SK-N-SH (cell line): ENCODE data around the gene HES1. TPM values are rescaled to one million over a fixed set of nuclear protein-coding genes. Genes with fewer than 3 reads are reported as not detected.

Source experiments
- CTCF ChIA-PET: fragments of 300-600, 350-600 bp; formaldehyde crosslinking; extraction: SDS; loops from one replicate; lab custom pipeline; 2021; lab: Yijun Ruan, JAX
- POLR2A ChIA-PET: fragments of 350-600 bp; sonication (Branson Sonifier 250); formaldehyde crosslinking; extraction: SDS; loops from one replicate; lab custom pipeline; 2020; ENCODE audit warnings: antibody characterized with exemption, inconsistent platforms; lab: Yijun Ruan, JAX
- DNase-seq: peaks from one replicate; pipeline ENCODE4 v3.0.0; 2012
- H2AFZ ChIP-seq: fragments of 200-600 bp; sonication (generic); 2 replicates; pipeline ENCODE4 v1.8.1; 2016; ENCODE audit warnings: antibody characterized with exemption, mild to moderate bottlenecking, low read depth
- H3F3A ChIP-seq: fragments of 200-600 bp; sonication (generic); replicated peaks from 2 replicates; pipeline ENCODE3; 2016; ENCODE audit warnings: antibody characterized with exemption, mild to moderate bottlenecking; ENCODE audit not compliant: insufficient read depth
- H3K27ac ChIP-seq, 2 experiments: fragments of 200-500 bp in 1 of 2; fragments of 200-600 bp in 1 of 2; sonication (Bioruptor generic) in 1 of 2; sonication (generic), shearing (Covaris generic) in 1 of 2; 2 replicates each; pipeline versions ENCODE4 v1.5.1 to v1.6.1; 2014 to 2016; ENCODE audit warnings: low read depth in 2 of 2, inconsistent platforms in 1 of 2, low read length in 1 of 2, mild to moderate bottlenecking in 1 of 2, mixed read lengths in 1 of 2
- H3K27me3 ChIP-seq: fragments of 200-600 bp; sonication (generic), shearing (Covaris generic); 2 replicates; pipeline ENCODE4 v1.6.1; 2016; ENCODE audit warnings: mixed run types; ENCODE audit not compliant: insufficient read depth
- H3K36me3 ChIP-seq, 2 experiments: fragments of 200-500 bp in 1 of 2; fragments of 200-600 bp in 1 of 2; sonication (Bioruptor generic) in 1 of 2; sonication (generic) in 1 of 2; replicated peaks in 1 of 2; 2 replicates each; pipeline versions ENCODE3 to v1.5.1; 2014 to 2016; ENCODE audit warnings: low read length in 1 of 2, mild to moderate bottlenecking in 1 of 2; ENCODE audit not compliant: insufficient read depth in 2 of 2, control insufficient read depth in 1 of 2
- H3K4me1 ChIP-seq, 2 experiments: fragments of 200-500 bp in 1 of 2; fragments of 200-600 bp in 1 of 2; sonication (Bioruptor generic) in 1 of 2; sonication (generic), shearing (Covaris generic) in 1 of 2; 2 replicates each; pipeline versions ENCODE4 v1.5.1 to v1.6.1; 2014 to 2016; ENCODE audit warnings: low read depth in 1 of 2, low read length in 1 of 2, mixed run types in 1 of 2; ENCODE audit not compliant: insufficient read depth in 2 of 2, control insufficient read depth in 1 of 2
- H3K4me2 ChIP-seq: fragments of 200-600 bp; sonication (generic), shearing (Covaris generic); 2 replicates; pipeline ENCODE4 v1.6.1; 2017; ENCODE audit warnings: mixed run types
- H3K4me3 ChIP-seq, 2 experiments: fragments of 200-500 bp in 1 of 2; fragments of 200-600 bp in 1 of 2; sonication (Bioruptor generic) in 1 of 2; sonication (generic), shearing (Covaris generic) in 1 of 2; 2 replicates each; pipeline versions ENCODE4 v1.5.1 to v1.8.1; 2014 to 2016; ENCODE audit warnings: low read depth in 2 of 2, inconsistent platforms in 1 of 2, low read length in 1 of 2, mild to moderate bottlenecking in 1 of 2, mixed read lengths in 1 of 2, moderate library complexity in 1 of 2
- H3K79me2 ChIP-seq: fragments of 200-600 bp; sonication (generic); 2 replicates; pipeline ENCODE4 v1.8.1; 2017; ENCODE audit warnings: mild to moderate bottlenecking; ENCODE audit not compliant: insufficient read depth
- H3K9ac ChIP-seq: fragments of 200-600 bp; sonication (generic); 2 replicates; pipeline ENCODE4 v1.6.1; 2017; ENCODE audit warnings: mixed run types
- H3K9me2 ChIP-seq: fragments of 200-600 bp; sonication (generic); 2 replicates; pipeline ENCODE4 v1.6.1; 2017; ENCODE audit warnings: mixed run types
- H3K9me3 ChIP-seq: fragments of 200-600 bp; sonication (generic); 2 replicates; pipeline ENCODE4 v1.6.1; 2017; ENCODE audit warnings: mixed run types, mild to moderate bottlenecking, moderate library complexity
- H4K20me1 ChIP-seq: fragments of 200-600 bp; sonication (generic); 2 replicates; pipeline ENCODE4 v1.6.1; 2017; ENCODE audit warnings: mild to moderate bottlenecking, mixed run types; ENCODE audit not compliant: insufficient read depth
- CHD2 ChIP-seq: fragments of 150-350 bp; IDR thresholded peaks from 2 replicates; pipeline ENCODE4 v1.6.1; 2018; ENCODE audit warnings: low read length; ENCODE audit not compliant: partially characterized antibody
- ELF1 ChIP-seq: IDR thresholded peaks from 2 replicates; pipeline ENCODE4 v1.4.0; 2012
- FOSL2 ChIP-seq: IDR thresholded peaks from 2 replicates; pipeline ENCODE4 v1.4.0; 2012; ENCODE audit warnings: low read depth, mild to moderate bottlenecking, moderate library complexity, borderline replicate concordance
- FOXJ3 ChIP-seq: sonication (generic); formaldehyde crosslinking; IDR thresholded peaks from 2 replicates; pipeline ENCODE4 v1.5.1; 2020; ENCODE audit warnings: mild to moderate bottlenecking, missing genetic modification reagents
- GABPA ChIP-seq: IDR thresholded peaks from 2 replicates; pipeline ENCODE4 v1.4.0; 2012; ENCODE audit warnings: low read depth, mild to moderate bottlenecking
- GATA2 ChIP-seq: sonication (generic); formaldehyde crosslinking; IDR thresholded peaks from 2 replicates; pipeline ENCODE4 v1.5.0; 2020; ENCODE audit warnings: mild to moderate bottlenecking, missing genetic modification reagents
- JUND ChIP-seq: IDR thresholded peaks from 2 replicates; pipeline ENCODE4 v1.4.0; 2012
- RAD21 ChIP-seq: IDR thresholded peaks from 2 replicates; pipeline ENCODE4 v1.6.1; 2012; ENCODE audit warnings: mild to moderate bottlenecking, low read length
- RCOR1 ChIP-seq: fragments of 150-350 bp; IDR thresholded peaks from 2 replicates; pipeline ENCODE4 v1.6.1; 2017; ENCODE audit warnings: antibody characterized with exemption, low read length
- RFX5 ChIP-seq: IDR thresholded peaks from 2 replicates; pipeline ENCODE4 v1.6.1; 2012; ENCODE audit warnings: mild to moderate bottlenecking, improper control_type of control experiment, low read length
- SMC3 ChIP-seq: IDR thresholded peaks from 2 replicates; pipeline ENCODE4 v1.6.1; 2012; ENCODE audit warnings: low read depth, low read length, improper control_type of control experiment
- TAF1 ChIP-seq: IDR thresholded peaks from 2 replicates; pipeline ENCODE4 v1.6.1; 2012; ENCODE audit warnings: low read depth, mild to moderate bottlenecking, low read length, moderate library complexity, borderline replicate concordance
- TCF12 ChIP-seq: IDR thresholded peaks from 2 replicates; pipeline ENCODE4 v1.4.0; 2012
- YY1 ChIP-seq: IDR thresholded peaks from 2 replicates; pipeline ENCODE4 v1.4.0; 2012; ENCODE audit warnings: low read depth, mild to moderate bottlenecking
- WGBS: methylation state at CpG from one replicate; pipeline ENCODE4 v1.1.6; 2017; ENCODE audit warnings: low lambda C conversion rate; 5-methylcytosine and 5-hydroxymethylcytosine counted together
- polyA plus RNA-seq, 3 experiments: library from polyadenylated mRNA; depleted of rRNA; stranded (reverse); fragments of >200 nt; gene quantifications; 2 replicates each; pipeline ENCODE4 v1.2.3, GENCODE V29; 2012
- TF ChIP-seq, protein P1 (sequence below): IDR thresholded peaks from 2 replicates; pipeline ENCODE4; 2012
- TF ChIP-seq, protein P2 (sequence below): fragments of 150-350 bp; IDR thresholded peaks from 2 replicates; pipeline ENCODE4 v1.6.1; 2016; ENCODE audit warnings: mild to moderate bottlenecking, low read depth, low read length
- TF ChIP-seq, protein P3 (sequence below): IDR thresholded peaks from 2 replicates; pipeline ENCODE4 v1.4.0; 2012; ENCODE audit warnings: low read depth, borderline replicate concordance
- TF ChIP-seq, protein P4 (sequence below): IDR thresholded peaks from 2 replicates; pipeline ENCODE4 v1.6.1; 2012; ENCODE audit warnings: mild to moderate bottlenecking, low read depth, low read length, moderate library complexity

The HES1 gene
- polyA plus RNA-seq, 1 of the 3 experiments (the other 2 are of a cell fraction) = 225 TPM

DNA sequence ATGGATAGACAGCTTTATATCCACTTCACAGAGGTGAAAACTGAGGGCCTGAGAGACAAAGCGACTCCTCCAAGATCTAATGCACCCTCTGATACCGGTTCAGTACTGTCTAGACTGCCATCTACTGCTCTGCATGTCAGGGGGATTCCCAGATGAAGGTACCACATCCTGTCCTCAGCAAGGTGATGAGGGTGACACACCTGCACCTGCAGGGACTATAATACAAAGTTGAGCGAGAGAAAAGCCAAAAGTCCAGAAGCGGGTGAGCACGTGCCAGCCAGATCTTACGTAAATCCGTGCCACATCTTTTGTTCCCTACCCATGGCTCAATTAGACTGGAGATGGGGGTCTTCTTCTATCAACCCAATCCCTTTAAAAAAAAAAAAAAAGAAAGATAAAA, 32.4 kb upstream of the HES1 start:
- Histone ChIP-seq H3K9me2 (no peaks in the 10 kb centered on the region), H3K27ac (peak overlapping the region in 1 of 2 experiments; percentile 53; a peak in 2 of 4 replicates), H2AFZ (no peak overlapping the region), H3K27me3 (peaks cover 67% of the 10 kb centered on the region), H3K9ac (no peak overlapping the region), H3K4me3 (no peak overlapping the region), H3K9me3 (no peaks in the 10 kb centered on the region), H3K79me2 (no peaks in the 10 kb centered on the region), H3F3A (no peaks in the 10 kb centered on the region), H3K4me1 (peaks cover 0 to 29% of the 10 kb centered on the region in 2 experiments; a peak in 2 of 4 replicates), H3K4me2 (no peak overlapping the region), H3K36me3 (no peaks in the 10 kb centered on the region), H4K20me1 (no peaks in the 10 kb centered on the region)
- ChIA-PET POLR2A (interaction anchor here (0.6 kb wide), 1 partner anchor 33 kb away, joined by 6 read pairs; no protein-coding TSS in a partner anchor), CTCF (interaction anchor here (0.5 to 1.6 kb wide), 5 partner anchors 79 to 530 kb away, joined by 3 to 5 read pairs (median 3); partner anchors contain the start of gene TMEM44)
- TF ChIP-seq RCOR1 = no peak
- no peak for TF ChIP-seq GABPA
- TF ChIP-seq, protein P1, sequence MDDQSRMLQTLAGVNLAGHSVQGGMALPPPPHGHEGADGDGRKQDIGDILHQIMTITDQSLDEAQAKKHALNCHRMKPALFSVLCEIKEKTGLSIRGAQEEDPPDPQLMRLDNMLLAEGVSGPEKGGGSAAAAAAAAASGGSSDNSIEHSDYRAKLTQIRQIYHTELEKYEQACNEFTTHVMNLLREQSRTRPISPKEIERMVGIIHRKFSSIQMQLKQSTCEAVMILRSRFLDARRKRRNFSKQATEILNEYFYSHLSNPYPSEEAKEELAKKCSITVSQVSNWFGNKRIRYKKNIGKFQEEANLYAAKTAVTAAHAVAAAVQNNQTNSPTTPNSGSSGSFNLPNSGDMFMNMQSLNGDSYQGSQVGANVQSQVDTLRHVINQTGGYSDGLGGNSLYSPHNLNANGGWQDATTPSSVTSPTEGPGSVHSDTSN = no peak
- DNase-seq = no peak
- WGBS = 81% methylated on average over 7 of the region's 7 CpGs

DNA sequence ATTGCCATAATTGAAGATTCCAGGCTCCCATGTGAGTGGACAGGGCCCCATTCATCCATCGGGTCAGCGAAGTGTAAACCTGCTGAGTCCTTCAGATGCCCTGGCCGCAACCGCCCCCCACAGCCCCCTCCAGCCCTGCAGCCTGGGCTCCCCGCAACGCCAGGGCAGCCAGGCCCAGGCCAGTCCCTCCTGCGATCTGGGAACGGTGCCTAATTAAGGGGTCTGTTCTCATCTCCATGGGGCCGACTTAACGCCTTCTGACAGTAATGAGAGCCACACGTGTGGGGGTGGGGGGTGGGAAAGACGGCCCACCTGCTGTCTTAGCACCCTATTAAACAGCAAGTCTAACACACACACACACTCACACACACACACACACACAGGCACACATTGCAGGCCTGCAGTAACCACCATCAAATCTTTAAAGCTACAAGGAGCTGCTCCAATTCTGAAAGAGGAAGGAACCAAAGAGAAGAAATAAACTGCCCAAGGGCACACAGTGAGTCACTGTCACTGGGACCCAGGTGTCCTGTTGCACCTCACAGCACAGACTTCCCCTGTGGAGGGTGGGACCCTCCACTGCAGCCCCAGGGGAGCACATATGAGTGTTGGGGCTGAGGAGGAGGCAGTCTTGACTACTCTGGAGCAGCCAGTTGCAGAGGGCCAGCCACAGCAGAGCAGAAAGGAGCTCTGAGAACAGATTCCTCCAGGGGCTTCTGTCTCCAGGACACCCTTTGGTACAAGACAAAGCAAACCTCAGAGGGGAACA, 31.8 kb upstream of the HES1 start:
- 17% methylated on average over 12 of the region's 12 CpGs for WGBS
- TF ChIP-seq TAF1 (no peak), JUND (no peak), SMC3 (peak; percentile 27; the same call in 1 of the 2 replicates), RCOR1 (peak; percentile 95), GATA2 (CRISPR knock-in tag) (peak; percentile 81), TCF12 (peak; percentile 30; the same call in 1 of the 2 replicates), ELF1 (no peak), CHD2 (peak; percentile 95), FOSL2 (no peak), FOXJ3 (CRISPR knock-in tag) (peak; percentile 94), RAD21 (peak; percentile 24; the same call in 1 of the 2 replicates), RFX5 (peak; percentile 23; the same call in 1 of the 2 replicates), YY1 (no peak)
- TF ChIP-seq, protein P2, sequence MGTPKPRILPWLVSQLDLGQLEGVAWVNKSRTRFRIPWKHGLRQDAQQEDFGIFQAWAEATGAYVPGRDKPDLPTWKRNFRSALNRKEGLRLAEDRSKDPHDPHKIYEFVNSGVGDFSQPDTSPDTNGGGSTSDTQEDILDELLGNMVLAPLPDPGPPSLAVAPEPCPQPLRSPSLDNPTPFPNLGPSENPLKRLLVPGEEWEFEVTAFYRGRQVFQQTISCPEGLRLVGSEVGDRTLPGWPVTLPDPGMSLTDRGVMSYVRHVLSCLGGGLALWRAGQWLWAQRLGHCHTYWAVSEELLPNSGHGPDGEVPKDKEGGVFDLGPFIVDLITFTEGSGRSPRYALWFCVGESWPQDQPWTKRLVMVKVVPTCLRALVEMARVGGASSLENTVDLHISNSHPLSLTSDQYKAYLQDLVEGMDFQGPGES = no peak
- TF ChIP-seq, protein P3, sequence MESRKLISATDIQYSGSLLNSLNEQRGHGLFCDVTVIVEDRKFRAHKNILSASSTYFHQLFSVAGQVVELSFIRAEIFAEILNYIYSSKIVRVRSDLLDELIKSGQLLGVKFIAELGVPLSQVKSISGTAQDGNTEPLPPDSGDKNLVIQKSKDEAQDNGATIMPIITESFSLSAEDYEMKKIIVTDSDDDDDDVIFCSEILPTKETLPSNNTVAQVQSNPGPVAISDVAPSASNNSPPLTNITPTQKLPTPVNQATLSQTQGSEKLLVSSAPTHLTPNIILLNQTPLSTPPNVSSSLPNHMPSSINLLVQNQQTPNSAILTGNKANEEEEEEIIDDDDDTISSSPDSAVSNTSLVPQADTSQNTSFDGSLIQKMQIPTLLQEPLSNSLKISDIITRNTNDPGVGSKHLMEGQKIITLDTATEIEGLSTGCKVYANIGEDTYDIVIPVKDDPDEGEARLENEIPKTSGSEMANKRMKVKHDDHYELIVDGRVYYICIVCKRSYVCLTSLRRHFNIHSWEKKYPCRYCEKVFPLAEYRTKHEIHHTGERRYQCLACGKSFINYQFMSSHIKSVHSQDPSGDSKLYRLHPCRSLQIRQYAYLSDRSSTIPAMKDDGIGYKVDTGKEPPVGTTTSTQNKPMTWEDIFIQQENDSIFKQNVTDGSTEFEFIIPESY = no peak
- TF ChIP-seq, protein P4, sequence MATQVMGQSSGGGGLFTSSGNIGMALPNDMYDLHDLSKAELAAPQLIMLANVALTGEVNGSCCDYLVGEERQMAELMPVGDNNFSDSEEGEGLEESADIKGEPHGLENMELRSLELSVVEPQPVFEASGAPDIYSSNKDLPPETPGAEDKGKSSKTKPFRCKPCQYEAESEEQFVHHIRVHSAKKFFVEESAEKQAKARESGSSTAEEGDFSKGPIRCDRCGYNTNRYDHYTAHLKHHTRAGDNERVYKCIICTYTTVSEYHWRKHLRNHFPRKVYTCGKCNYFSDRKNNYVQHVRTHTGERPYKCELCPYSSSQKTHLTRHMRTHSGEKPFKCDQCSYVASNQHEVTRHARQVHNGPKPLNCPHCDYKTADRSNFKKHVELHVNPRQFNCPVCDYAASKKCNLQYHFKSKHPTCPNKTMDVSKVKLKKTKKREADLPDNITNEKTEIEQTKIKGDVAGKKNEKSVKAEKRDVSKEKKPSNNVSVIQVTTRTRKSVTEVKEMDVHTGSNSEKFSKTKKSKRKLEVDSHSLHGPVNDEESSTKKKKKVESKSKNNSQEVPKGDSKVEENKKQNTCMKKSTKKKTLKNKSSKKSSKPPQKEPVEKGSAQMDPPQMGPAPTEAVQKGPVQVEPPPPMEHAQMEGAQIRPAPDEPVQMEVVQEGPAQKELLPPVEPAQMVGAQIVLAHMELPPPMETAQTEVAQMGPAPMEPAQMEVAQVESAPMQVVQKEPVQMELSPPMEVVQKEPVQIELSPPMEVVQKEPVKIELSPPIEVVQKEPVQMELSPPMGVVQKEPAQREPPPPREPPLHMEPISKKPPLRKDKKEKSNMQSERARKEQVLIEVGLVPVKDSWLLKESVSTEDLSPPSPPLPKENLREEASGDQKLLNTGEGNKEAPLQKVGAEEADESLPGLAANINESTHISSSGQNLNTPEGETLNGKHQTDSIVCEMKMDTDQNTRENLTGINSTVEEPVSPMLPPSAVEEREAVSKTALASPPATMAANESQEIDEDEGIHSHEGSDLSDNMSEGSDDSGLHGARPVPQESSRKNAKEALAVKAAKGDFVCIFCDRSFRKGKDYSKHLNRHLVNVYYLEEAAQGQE = no peak

More for the DNA sequence above, 31.8 kb upstream of the HES1 start:
- no peaks in the 10 kb centered on the region for H4K20me1 ChIP-seq
- H3K27me3 ChIP-seq = peaks cover 64% of the 10 kb centered on the region
- H3K27ac ChIP-seq = peak overlapping the region in 1 of 2 experiments; percentile 86; a peak in 2 of 4 replicates
- H3K79me2 ChIP-seq = no peaks in the 10 kb centered on the region
- peak; percentile 90 for DNase-seq
- H3K9me3 ChIP-seq = no peaks in the 10 kb centered on the region
- no peak overlapping the region for H3K9ac ChIP-seq
- H3F3A ChIP-seq = no peaks in the 10 kb centered on the region
- H2AFZ ChIP-seq = no peak overlapping the region
- H3K9me2 ChIP-seq = no peaks in the 10 kb centered on the region
- no peaks in the 10 kb centered on the region for H3K36me3 ChIP-seq
- CTCF ChIA-PET = interaction anchor here (0.9 to 1.6 kb wide), 7 partner anchors 8 to 439 kb away, joined by 3 to 5 read pairs (median 3); no protein-coding TSS in a partner anchor
- POLR2A ChIA-PET = interaction anchor here (0.6 to 1.3 kb wide), 5 partner anchors 28 to 167 kb away, joined by 3 to 6 read pairs (median 5); no protein-coding TSS in a partner anchor
- no peak overlapping the region for H3K4me2 ChIP-seq
- no peak overlapping the region for H3K4me3 ChIP-seq
- H3K4me1 ChIP-seq = peaks cover 0 to 28% of the 10 kb centered on the region in 2 experiments; a peak in 2 of 4 replicates
